Calu3 (cell line): ENCODE measurements around the gene MVK. TPM values are rescaled to one million over a fixed set of nuclear protein-coding genes. Genes with fewer than 3 reads are reported as not detected.

Source experiments
- BruUV-seq: library from RNA; stranded (reverse); fragments of 400-500 nt; replicated peaks from 2 replicates; lab custom pipeline; 2021; lab: Mats Ljungman, UMichigan
- CTCF ChIA-PET: fragments of 300-600 bp; sonication (Branson Sonifier 250); formaldehyde crosslinking; loops from one replicate; lab custom pipeline; 2022; ENCODE audit warnings: antibody characterized with exemption; lab: Charles Lee
- DNase-seq: peaks from one replicate; pipeline ENCODE4 v3.0.0; 2022
- H3K27ac Mint-ChIP-seq: one replicate; pipeline ENCODE4 v1.8.0; 2022; ENCODE audit warnings: mixed read lengths; ENCODE audit not compliant: unreplicated experiment
- H3K27me3 Mint-ChIP-seq: one replicate; pipeline ENCODE4 v1.8.0; 2022; ENCODE audit warnings: mixed read lengths; ENCODE audit not compliant: unreplicated experiment
- H3K36me3 Mint-ChIP-seq: one replicate; pipeline ENCODE4 v1.8.0; 2022; ENCODE audit warnings: mild to moderate bottlenecking, moderate library complexity, mixed read lengths; ENCODE audit not compliant: insufficient read depth, unreplicated experiment
- H3K4me1 Mint-ChIP-seq: one replicate; pipeline ENCODE4 v1.8.0; 2022; ENCODE audit warnings: mild to moderate bottlenecking, low read depth, mixed read lengths; ENCODE audit not compliant: unreplicated experiment
- H3K4me3 Mint-ChIP-seq: one replicate; pipeline ENCODE4 v1.8.0; 2022; ENCODE audit warnings: mild to moderate bottlenecking, low read depth, moderate library complexity, mixed read lengths; ENCODE audit not compliant: unreplicated experiment
- H3K9me3 Mint-ChIP-seq: one replicate; pipeline ENCODE4 v1.8.0; 2022; ENCODE audit warnings: low read depth, mixed read lengths; ENCODE audit not compliant: unreplicated experiment
- CTCF ChIP-seq: fragments of 200-600 bp; IDR thresholded peaks from one replicate; pipeline ENCODE4 v1.8.0; 2022; ENCODE audit warnings: antibody characterized with exemption; ENCODE audit not compliant: unreplicated experiment
- intact Hi-C: fragments of 100-400 bp; cut with micrococcal nuclease; formaldehyde crosslinking; loops from one replicate; pipeline ENCODE4 v1.10.0; 2022; ENCODE audit not compliant: unreplicated experiment
- total RNA-seq: library from RNA; stranded (reverse); gene quantifications from 2 replicates; pipeline ENCODE4 v1.2.3, GENCODE V29; 2022

The MVK gene
- total RNA-seq, 1 experiment from 2014 or later: 41.6 TPM

GRCh38 chr12:109550281-109550680, 23.3 kb upstream of the MVK start:
- BruUV-seq: no TSS peak
- H3K4me3 Mint-ChIP-seq: no peak overlapping the region
- peaks cover 85% of the 10 kb centered on the region for H3K27me3 Mint-ChIP-seq
- TF ChIP-seq CTCF: no peak
- no peaks in the 10 kb centered on the region for H3K9me3 Mint-ChIP-seq
- CTCF ChIA-PET: no interaction called here
- intact Hi-C loops: no loop called here
- peaks cover 9% of the 10 kb centered on the region for H3K36me3 Mint-ChIP-seq
- peaks cover 2% of the 10 kb centered on the region for H3K4me1 Mint-ChIP-seq
- no peak for DNase-seq
- no peak overlapping the region for H3K27ac Mint-ChIP-seq

GRCh38 chr12:109551108-109551507, 22.5 kb upstream of the MVK start:
- intact Hi-C loops: no loop called here
- H3K27ac Mint-ChIP-seq: no peak overlapping the region

GRCh38 chr12:109552971-109553370, 20.6 kb upstream of the MVK start:
- H3K27me3 Mint-ChIP-seq: peaks cover 67% of the 10 kb centered on the region
- H3K9me3 Mint-ChIP-seq: no peaks in the 10 kb centered on the region
- H3K27ac Mint-ChIP-seq: no peak overlapping the region
- H3K36me3 Mint-ChIP-seq: peaks cover 22% of the 10 kb centered on the region
- intact Hi-C loops: no loop called here
- no peak for TF ChIP-seq CTCF
- BruUV-seq: no TSS peak
- CTCF ChIA-PET: interaction anchor here (1.2 to 1.3 kb wide), 2 partner anchors 19 to 45 kb away, joined by 3 read pairs; no protein-coding TSS in a partner anchor
- no peaks in the 10 kb centered on the region for H3K4me1 Mint-ChIP-seq
- DNase-seq: no peak
- no peak overlapping the region for H3K4me3 Mint-ChIP-seq

More at GRCh38 chr12:109551108-109551507, 22.5 kb upstream of the MVK start:
- H3K27me3 Mint-ChIP-seq: peaks cover 85% of the 10 kb centered on the region
- H3K4me3 Mint-ChIP-seq: no peak overlapping the region
- H3K36me3 Mint-ChIP-seq: peaks cover 9% of the 10 kb centered on the region
- no peaks in the 10 kb centered on the region for H3K9me3 Mint-ChIP-seq
- DNase-seq: no peak
- H3K4me1 Mint-ChIP-seq: no peaks in the 10 kb centered on the region
- CTCF ChIA-PET: no interaction called here
- no peak for TF ChIP-seq CTCF
- BruUV-seq: no TSS peak

GRCh38 chr12:109553483-109553882, 20.1 kb upstream of the MVK start:
- Mint-ChIP-seq H3K4me3 (no peak overlapping the region), H3K36me3 (peaks cover 23% of the 10 kb centered on the region), H3K27ac (peak overlapping the region; percentile 4), H3K27me3 (peaks cover 62% of the 10 kb centered on the region), H3K4me1 (no peaks in the 10 kb centered on the region), H3K9me3 (no peaks in the 10 kb centered on the region)
- intact Hi-C loops: no loop called here
- no TSS peak for BruUV-seq
- TF ChIP-seq CTCF: no peak
- DNase-seq: no peak
- CTCF ChIA-PET: interaction anchor here (1.2 to 1.3 kb wide), 2 partner anchors 19 to 44 kb away, joined by 3 read pairs; no protein-coding TSS in a partner anchor
